H9 (cell line): ENCODE results near the gene TUBB4B. TPM values are rescaled to one million over a fixed set of nuclear protein-coding genes. Genes with fewer than 3 reads are reported as not detected.

Experiments used
- DNase-seq: peaks from one replicate; pipeline ENCODE4 v3.0.0-alpha.2; 2017
- H2AFZ ChIP-seq: one replicate; pipeline ENCODE4 v1.6.1; 2013; ENCODE audit warnings: mild to moderate bottlenecking, low read length, control low read depth, moderate library complexity
- H2AK5ac ChIP-seq: 2 replicates; pipeline ENCODE4 v1.6.1; 2013; ENCODE audit warnings: low read length, control low read depth, mixed read lengths; ENCODE audit not compliant: insufficient read length
- H2BK120ac ChIP-seq: one replicate; pipeline ENCODE4 v1.6.1; 2013; ENCODE audit warnings: low read depth, mild to moderate bottlenecking, low read length, control low read depth, inconsistent platforms; ENCODE audit not compliant: poor library complexity, severe bottlenecking
- H2BK12ac ChIP-seq: 2 replicates; pipeline ENCODE4 v1.6.1; 2013; ENCODE audit warnings: low read length, control low read depth, mixed read lengths, low read depth; ENCODE audit not compliant: insufficient read length
- H2BK15ac ChIP-seq: 2 replicates; pipeline ENCODE4 v1.6.1; 2013; ENCODE audit warnings: low read depth, low read length, control low read depth
- H2BK20ac ChIP-seq: one replicate; pipeline ENCODE4 v1.6.1; 2013; ENCODE audit warnings: low read depth, mild to moderate bottlenecking, low read length, control low read depth, inconsistent platforms; ENCODE audit not compliant: poor library complexity, severe bottlenecking
- H2BK5ac ChIP-seq: 2 replicates; pipeline ENCODE4 v1.6.1; 2013; ENCODE audit warnings: low read length, control low read depth, mixed read lengths; ENCODE audit not compliant: insufficient read length
- H3K14ac ChIP-seq: 2 replicates; pipeline ENCODE4 v1.6.1; 2013; ENCODE audit warnings: low read length, control low read depth; ENCODE audit not compliant: insufficient read depth
- H3K18ac ChIP-seq: 2 replicates; pipeline ENCODE4 v1.6.1; 2013; ENCODE audit warnings: low read depth, mild to moderate bottlenecking, mixed read lengths, low read length, control low read depth; ENCODE audit not compliant: insufficient read length
- H3K23ac ChIP-seq: 2 replicates; pipeline ENCODE4 v1.6.1; 2013; ENCODE audit warnings: low read length, control low read depth, mixed read lengths, low read depth; ENCODE audit not compliant: insufficient read length
- H3K23me2 ChIP-seq: 2 replicates; pipeline ENCODE4 v1.6.1; 2013; ENCODE audit warnings: low read depth, mild to moderate bottlenecking, mixed read lengths, low read length, control low read depth; ENCODE audit not compliant: insufficient read length, poor library complexity, severe bottlenecking
- H3K27ac ChIP-seq: 2 replicates; pipeline ENCODE4 v1.5.1; 2013; ENCODE audit warnings: low read length, control low read depth, mixed read lengths, low read depth; ENCODE audit not compliant: insufficient read length
- H3K27me3 ChIP-seq: 2 replicates; pipeline ENCODE4 v1.6.1; 2013; ENCODE audit warnings: low read length, control low read depth, inconsistent platforms; ENCODE audit not compliant: insufficient read depth
- H3K4ac ChIP-seq: 2 replicates; pipeline ENCODE4 v1.6.1; 2013; ENCODE audit warnings: low read depth, mild to moderate bottlenecking, control low read depth, inconsistent platforms, low read length, moderate library complexity
- H3K4me1 ChIP-seq: 2 replicates; pipeline ENCODE4 v1.6.1; 2013; ENCODE audit warnings: low read length, control low read depth, inconsistent platforms; ENCODE audit not compliant: insufficient read depth
- H3K4me2 ChIP-seq: 2 replicates; pipeline ENCODE4 v1.6.1; 2013; ENCODE audit warnings: low read length, control low read depth, mixed read lengths; ENCODE audit not compliant: insufficient read length, insufficient read depth
- H3K56ac ChIP-seq: 2 replicates; pipeline ENCODE4 v1.6.1; 2013; ENCODE audit warnings: low read depth, mild to moderate bottlenecking, mixed read lengths, low read length, control low read depth; ENCODE audit not compliant: insufficient read length
- H3K79me1 ChIP-seq: 2 replicates; pipeline ENCODE4 v1.6.1; 2013; ENCODE audit warnings: low read depth, mild to moderate bottlenecking, moderate library complexity, low read length, control low read depth, inconsistent platforms; ENCODE audit not compliant: insufficient read depth, poor library complexity, severe bottlenecking
- H3K79me2 ChIP-seq: 2 replicates; pipeline ENCODE4 v1.6.1; 2013; ENCODE audit warnings: low read length, control low read depth, inconsistent platforms; ENCODE audit not compliant: insufficient read depth
- H3K9ac ChIP-seq: 2 replicates; pipeline ENCODE4 v1.6.1; 2013; ENCODE audit warnings: low read length, control low read depth, mixed read lengths; ENCODE audit not compliant: insufficient read length; ENCODE audit errors: extremely low read depth
- H3K9me3 ChIP-seq: one replicate; pipeline ENCODE4 v1.6.1; 2013; ENCODE audit warnings: low read depth, low read length, inconsistent platforms; ENCODE audit not compliant: control insufficient read depth
- H3T11ph ChIP-seq: one replicate; pipeline ENCODE4 v1.6.1; 2013; ENCODE audit warnings: mild to moderate bottlenecking, low read length, control low read depth, inconsistent platforms
- H4K20me1 ChIP-seq: one replicate; pipeline ENCODE4 v1.6.1; 2013; ENCODE audit not compliant: control insufficient read depth, insufficient read length, insufficient read depth
- H4K5ac ChIP-seq: 2 replicates; pipeline ENCODE4 v1.6.1; 2013; ENCODE audit warnings: low read depth, mild to moderate bottlenecking, mixed read lengths, low read length, control low read depth; ENCODE audit not compliant: insufficient read length
- H4K8ac ChIP-seq: replicated peaks from 2 replicates; pipeline ENCODE4 v1.6.1; 2013; ENCODE audit warnings: low read length, control low read depth, mixed read lengths, low read depth; ENCODE audit not compliant: insufficient read length
- H4K91ac ChIP-seq: 2 replicates; pipeline ENCODE4 v1.6.1; 2013; ENCODE audit warnings: low read depth, mild to moderate bottlenecking, moderate library complexity, mixed read lengths, low read length, control low read depth; ENCODE audit not compliant: insufficient read length
- H3K27ac Mint-ChIP-seq, 3 experiments: 2 replicates in 2 of 3; 3 replicates in 1 of 3; pipeline ENCODE4 v1.8.0; 2020 to 2021; ENCODE audit warnings: mixed read lengths in 3 of 3, mild to moderate bottlenecking in 1 of 3, moderate library complexity in 1 of 3
- H3K27me3 Mint-ChIP-seq: 2 replicates; pipeline ENCODE4 v1.8.0; 2021; ENCODE audit warnings: low read depth, mild to moderate bottlenecking, moderate library complexity, mixed read lengths
- H3K36me3 Mint-ChIP-seq, 3 experiments: 2 replicates in 2 of 3; 3 replicates in 1 of 3; pipeline ENCODE4 v1.8.0; 2020 to 2021; ENCODE audit warnings: low read depth in 3 of 3, mixed read lengths in 3 of 3; ENCODE audit not compliant: insufficient read depth in 1 of 3
- H3K4me1 Mint-ChIP-seq, 2 experiments: 2 replicates each; pipeline ENCODE4 v1.8.0; 2020; ENCODE audit warnings: mixed read lengths in 2 of 2
- H3K4me3 Mint-ChIP-seq, 2 experiments: 2 replicates in 1 of 2; 3 replicates in 1 of 2; pipeline ENCODE4 v1.8.0; 2020 to 2021; ENCODE audit warnings: mild to moderate bottlenecking in 2 of 2, mixed read lengths in 2 of 2, moderate library complexity in 1 of 2
- H3K9me3 Mint-ChIP-seq, 2 experiments: 2 replicates in 1 of 2; 3 replicates in 1 of 2; pipeline ENCODE4 v1.8.0; 2020; ENCODE audit warnings: mild to moderate bottlenecking in 2 of 2, mixed read lengths in 2 of 2, moderate library complexity in 1 of 2
- WGBS: extraction: QIAGEN DNeasy Blood & Tissue Kit; methylation state at CpG from one replicate; pipeline ENCODE4 v1.1.7; 2013; ENCODE audit warnings: missing lambda C conversion rate, low lambda C conversion rate, mixed read lengths; ENCODE audit not compliant: insufficient read length; ENCODE audit errors: extremely low coverage; 5-methylcytosine and 5-hydroxymethylcytosine counted together
- total RNA-seq: library from RNA; stranded (reverse); gene quantifications from 2 replicates; pipeline ENCODE4 v1.2.1, GENCODE V29; 2021
- TF ChIP-seq, protein P1 (sequence below): fragments of 200-600 bp; sonication (generic); conservative IDR thresholded peaks from 3 replicates; pipeline ENCODE4 v1.8.0; 2021; ENCODE audit warnings: antibody characterized with exemption, mild to moderate bottlenecking

Gene TUBB4B
- total RNA-seq, 1 experiment from 2014 or later = 378 TPM

DNA sequence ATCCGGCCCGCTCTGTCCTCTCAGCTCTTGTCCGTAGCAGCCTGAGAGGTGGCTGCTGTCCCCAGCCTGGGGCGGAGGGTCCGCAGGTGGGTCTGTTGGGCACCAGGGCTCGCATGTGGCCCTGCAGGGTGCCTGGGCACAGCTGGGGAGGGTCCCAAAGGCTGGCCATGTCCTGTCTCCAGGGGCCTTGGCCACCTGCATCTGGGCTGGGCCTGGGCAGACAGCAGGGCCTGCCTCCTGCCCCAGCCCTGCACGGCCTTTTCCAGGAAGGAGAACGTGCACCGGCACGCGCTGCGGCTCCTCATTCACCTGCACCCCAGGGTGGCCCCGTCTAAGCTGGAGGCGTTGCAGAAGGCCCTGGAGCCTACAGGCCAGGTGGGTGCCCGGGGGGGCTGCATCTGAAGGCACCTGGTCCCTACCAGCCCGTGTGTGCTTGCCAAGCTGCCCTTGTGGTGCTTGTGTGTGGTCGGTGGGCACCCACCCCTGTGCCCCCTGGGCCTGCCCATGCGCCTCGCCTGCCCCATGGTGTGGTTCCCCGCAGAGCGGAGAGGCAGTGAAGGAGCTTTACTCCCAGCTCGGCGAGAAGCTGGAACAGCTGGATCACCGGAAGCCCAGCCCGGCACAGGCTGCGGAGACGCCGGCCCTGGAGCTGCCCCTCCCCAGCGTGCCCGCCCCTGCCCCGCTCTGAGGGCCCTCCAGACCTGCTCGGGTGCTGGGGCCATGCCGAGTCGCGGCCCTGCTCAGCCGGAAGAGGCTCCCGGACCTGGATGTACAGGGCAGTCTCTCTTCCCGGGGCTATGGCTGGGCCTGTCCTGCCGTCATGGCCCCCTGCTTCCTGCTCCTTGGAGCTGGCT, 31.4 kb downstream of the TUBB4B start:
- Mint-ChIP-seq H3K4me3 (no peak overlapping the region), H3K27me3 (no peaks in the 10 kb centered on the region), H3K36me3 (peaks cover 11 to 32% (median 32%) of the 10 kb centered on the region in 3 experiments; a peak in 6 of 7 replicates), H3K9me3 (no peaks in the 10 kb centered on the region; a peak in 1 of 5 replicates), H3K4me1 (peaks cover 19 to 26% of the 10 kb centered on the region in 2 experiments), H3K27ac (0 out of 7 replicates have a peak overlapping the region, but pooled peaks of 1 of the 3 experiments have one; percentile 55)
- Histone ChIP-seq H2AK5ac (no peak overlapping the region), H3K9ac (no peak overlapping the region), H2BK120ac (no peak overlapping the region), H4K20me1 (no peaks in the 10 kb centered on the region), H3K4me1 (no peaks in the 10 kb centered on the region), H2BK15ac (no peak overlapping the region), H3K9me3 (no peaks in the 10 kb centered on the region), H3K27ac (no peak overlapping the region), H4K5ac (no peak overlapping the region), H3K14ac (no peak overlapping the region), H3K4me2 (no peak overlapping the region), H3K18ac (no peak overlapping the region), H3K27me3 (no peaks in the 10 kb centered on the region), H3K79me1 (no peaks in the 10 kb centered on the region), H3K23ac (no peak overlapping the region), H3T11ph (no peak overlapping the region), H2AFZ (no peak overlapping the region), H3K79me2 (no peaks in the 10 kb centered on the region), H4K91ac (no peak overlapping the region), H3K23me2 (peaks cover 4% of the 10 kb centered on the region), H2BK5ac (no peak overlapping the region), H3K56ac (no peak overlapping the region), H4K8ac (no peak overlapping the region), H2BK20ac (no peak overlapping the region), H3K4ac (no peak overlapping the region), H2BK12ac (no peak overlapping the region)
- TF ChIP-seq, protein P1, sequence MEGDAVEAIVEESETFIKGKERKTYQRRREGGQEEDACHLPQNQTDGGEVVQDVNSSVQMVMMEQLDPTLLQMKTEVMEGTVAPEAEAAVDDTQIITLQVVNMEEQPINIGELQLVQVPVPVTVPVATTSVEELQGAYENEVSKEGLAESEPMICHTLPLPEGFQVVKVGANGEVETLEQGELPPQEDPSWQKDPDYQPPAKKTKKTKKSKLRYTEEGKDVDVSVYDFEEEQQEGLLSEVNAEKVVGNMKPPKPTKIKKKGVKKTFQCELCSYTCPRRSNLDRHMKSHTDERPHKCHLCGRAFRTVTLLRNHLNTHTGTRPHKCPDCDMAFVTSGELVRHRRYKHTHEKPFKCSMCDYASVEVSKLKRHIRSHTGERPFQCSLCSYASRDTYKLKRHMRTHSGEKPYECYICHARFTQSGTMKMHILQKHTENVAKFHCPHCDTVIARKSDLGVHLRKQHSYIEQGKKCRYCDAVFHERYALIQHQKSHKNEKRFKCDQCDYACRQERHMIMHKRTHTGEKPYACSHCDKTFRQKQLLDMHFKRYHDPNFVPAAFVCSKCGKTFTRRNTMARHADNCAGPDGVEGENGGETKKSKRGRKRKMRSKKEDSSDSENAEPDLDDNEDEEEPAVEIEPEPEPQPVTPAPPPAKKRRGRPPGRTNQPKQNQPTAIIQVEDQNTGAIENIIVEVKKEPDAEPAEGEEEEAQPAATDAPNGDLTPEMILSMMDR = no peak
- DNase-seq = no peak
- WGBS = no CpG with 5 or more reads among the region's 39 CpGs
